GM12873 (cell line): ENCODE measurements around the gene KDM4C.

Experiments used
- CTCF ChIP-seq: IDR thresholded peaks from 2 replicates; pipeline ENCODE4 v1.5.1; 2012; ENCODE audit warnings: low read depth, mild to moderate bottlenecking, moderate library complexity, low read length, control low read depth; ENCODE audit not compliant: insufficient read depth; ENCODE audit errors: missing control alignments

Gene KDM4C

GRCh38 chr9:7171396-7172153, 413.8 kb downstream of the KDM4C start:
- TF ChIP-seq CTCF, result no peak

GRCh38 chr9:7172154-7173115, 414.7 kb downstream of the KDM4C start:
- no peak for TF ChIP-seq CTCF

GRCh38 chr9:7173139-7173538, 415.4 kb downstream of the KDM4C start:
- no peak for TF ChIP-seq CTCF

GRCh38 chr9:7174301-7174700, 416.5 kb downstream of the KDM4C start:
- TF ChIP-seq CTCF, result no peak

GRCh38 chr9:7174884-7175283, 417.1 kb downstream of the KDM4C start:
- no peak for TF ChIP-seq CTCF

GRCh38 chr9:7176561-7176960, 418.8 kb downstream of the KDM4C start:
- no peak for TF ChIP-seq CTCF

GRCh38 chr9:7177383-7177782, 419.6 kb downstream of the KDM4C start:
- no peak for TF ChIP-seq CTCF
